HG03139 (cell line): Measurements from ENCODE around the gene ATP13A4.

ENCODE experiments used
- ATAC-seq: cut with Tn5 transposase; IDR thresholded peaks from one replicate; pipeline ENCODE4 v1.9.1; 2021; ENCODE audit not compliant: unreplicated experiment

ATP13A4 gene

GRCh38 chr3:193407688-193408087 is 147.0 kb downstream of the ATP13A4 start:
- no peak for ATAC-seq

- ATAC-seq: no peak
These were observed 147.6 kb downstream of the ATP13A4 start for GRCh38 chr3:193407112-193407511.

DNA sequence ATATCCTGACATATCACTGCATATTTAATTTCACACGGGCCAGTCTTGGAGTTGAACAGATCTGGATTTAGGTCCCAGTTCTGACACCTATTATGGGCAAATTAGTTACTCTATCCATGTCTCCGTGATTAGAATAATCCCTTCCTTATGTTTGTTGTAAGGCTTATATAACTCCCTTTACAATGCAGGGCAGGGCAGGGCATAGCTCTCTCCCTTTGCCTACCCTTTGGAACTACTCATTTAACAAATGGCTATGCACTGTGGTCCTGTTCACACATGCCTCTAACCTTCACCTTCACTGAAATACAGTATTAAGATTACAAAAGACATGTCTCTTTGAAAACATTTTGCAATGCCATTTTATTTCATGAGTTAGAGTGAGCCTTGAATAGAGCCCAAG is 151.4 kb downstream of the ATP13A4 start:
- ATAC-seq: no peak

- no peak for ATAC-seq
These were observed 154.4 kb downstream of the ATP13A4 start for GRCh38 chr3:193400304-193400703.

- ATAC-seq: no peak
These were observed 158.0 kb downstream of the ATP13A4 start for GRCh38 chr3:193396451-193397244.

GRCh38 chr3:193391902-193392301 is 162.8 kb downstream of the ATP13A4 start:
- ATAC-seq: no peak

DNA sequence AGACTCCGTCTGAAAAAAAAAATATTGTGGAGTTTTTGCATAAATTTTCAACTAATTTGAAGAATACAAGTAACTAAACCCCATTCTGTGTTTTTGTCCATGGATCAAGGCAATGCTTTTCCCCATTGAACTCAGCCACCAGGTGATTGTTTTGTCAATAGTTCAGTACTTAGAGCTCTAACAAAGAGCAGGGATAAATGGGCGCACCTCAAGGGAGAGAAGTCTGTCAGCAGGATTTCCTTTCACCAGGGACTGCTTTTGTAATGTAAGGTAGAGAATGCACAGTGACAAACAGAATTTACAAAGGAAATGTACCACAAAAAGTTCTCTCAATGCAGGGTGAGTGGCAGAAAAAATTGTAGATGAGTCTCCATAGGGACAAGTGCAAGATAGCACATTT is 165.4 kb downstream of the ATP13A4 start:
- no peak for ATAC-seq

GRCh38 chr3:193388361-193388760 is 166.3 kb downstream of the ATP13A4 start:
- ATAC-seq: no peak

DNA sequence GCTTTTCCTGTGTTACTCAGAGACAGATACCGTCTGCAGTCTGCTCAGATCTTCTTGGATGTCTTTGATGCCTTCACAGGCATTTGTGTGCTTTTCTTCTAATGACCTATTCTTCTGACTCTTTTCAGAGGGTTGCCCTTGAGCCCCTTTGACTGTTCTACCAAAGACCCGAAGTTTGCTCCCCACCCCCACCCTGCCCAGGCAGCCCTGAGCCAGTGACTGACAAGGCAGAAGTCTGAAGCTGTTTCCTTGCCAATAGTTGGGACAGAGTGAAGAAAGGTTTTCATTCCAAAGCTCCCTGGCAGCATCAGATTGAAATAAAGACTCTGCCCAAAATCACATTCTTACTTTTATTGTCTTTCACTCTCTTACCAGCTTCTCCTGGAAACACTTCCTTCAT is 167.1 kb downstream of the ATP13A4 start:
- no peak for ATAC-seq

- no peak for ATAC-seq
These were observed 176.0 kb downstream of the ATP13A4 start, which contains the start of gene ATP13A5 for GRCh38 chr3:193378706-193379105. Gene ATP13A5, minus strand, starts transcription at chr3:193378753. Its CDS starts 28 bp downstream, at chr3:193378725.

DNA sequence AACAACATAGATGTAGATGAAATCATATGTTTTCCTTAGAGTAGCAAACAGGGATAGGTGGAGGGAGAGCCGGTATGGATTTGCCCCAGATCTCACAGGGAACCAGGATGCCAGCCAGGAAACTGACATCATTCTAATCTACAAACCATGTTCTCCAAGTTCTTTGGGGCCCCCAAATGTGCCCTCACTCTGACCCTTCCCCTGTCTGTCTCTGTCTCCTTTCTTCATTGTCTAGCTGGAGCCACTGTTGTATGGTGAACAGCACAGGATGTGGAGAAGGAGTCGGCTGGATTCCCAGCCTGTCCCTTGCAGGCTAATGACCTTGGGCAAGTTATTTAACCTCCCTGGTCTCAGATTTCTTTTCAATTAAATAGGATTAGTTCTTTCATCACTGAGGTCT is 177.1 kb downstream of the ATP13A4 start:
- no peak for ATAC-seq

- ATAC-seq: no peak
These were observed 179.1 kb downstream of the ATP13A4 start for GRCh38 chr3:193375614-193376013.

DNA sequence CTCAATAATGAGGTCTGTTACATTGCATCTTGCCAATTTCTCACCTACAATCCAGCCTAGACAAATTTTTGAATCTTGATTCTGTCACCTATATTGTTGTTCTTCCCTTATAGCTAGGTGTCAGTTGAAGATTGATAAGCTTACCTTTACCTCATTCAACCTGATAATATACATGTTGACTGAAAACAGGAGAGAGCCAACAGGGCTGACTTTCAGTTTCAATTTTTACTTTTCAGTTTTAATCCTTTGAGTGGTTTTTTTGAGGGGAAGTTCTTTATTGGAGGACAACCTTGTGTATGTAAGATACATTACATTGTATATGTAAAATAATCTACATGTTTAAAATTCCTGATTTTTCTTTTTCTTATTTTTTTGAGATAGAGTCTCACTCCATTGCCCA is 181.9 kb downstream of the ATP13A4 start:
- no peak for ATAC-seq

DNA sequence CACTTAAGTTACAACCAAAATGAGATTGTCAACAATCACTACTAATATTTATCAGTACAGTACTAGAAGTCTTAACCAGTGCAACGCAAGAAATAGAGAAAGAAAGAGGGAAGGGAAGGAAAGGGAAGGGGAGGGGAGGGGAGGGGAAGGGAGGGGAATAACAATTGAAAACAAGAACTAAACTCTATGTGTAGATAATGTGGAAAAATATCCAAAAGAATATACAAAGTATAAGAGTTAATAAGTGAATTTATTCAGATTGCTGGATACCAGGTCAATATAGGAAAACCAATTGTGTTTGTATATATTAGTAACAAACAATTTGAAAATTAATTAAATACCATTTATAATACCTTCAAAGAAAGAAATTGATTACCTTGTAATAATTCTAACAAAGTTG is 186.8 kb downstream of the ATP13A4 start:
- ATAC-seq: no peak

- ATAC-seq: no peak
These were observed 197.4 kb downstream of the ATP13A4 start for GRCh38 chr3:193357291-193357690.

DNA sequence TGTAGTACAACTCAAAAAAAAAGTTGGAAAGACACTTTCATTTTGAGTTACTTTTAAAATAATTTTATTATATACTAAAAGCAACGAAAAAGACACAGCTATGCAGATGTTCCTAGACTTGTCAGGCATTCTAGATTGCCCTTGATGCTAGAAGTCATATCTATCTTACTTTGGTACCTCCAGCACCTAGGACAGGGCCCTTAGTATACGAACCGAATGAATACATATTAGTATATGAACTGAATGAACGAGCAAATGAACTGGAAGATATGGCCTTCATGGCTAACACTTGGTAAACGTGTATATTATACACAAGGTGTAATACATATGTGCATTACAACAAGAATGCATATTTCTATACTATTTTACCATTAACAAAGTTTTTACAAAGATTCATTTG is 200.3 kb downstream of the ATP13A4 start:
- no peak for ATAC-seq
